ENCODE data around the gene USP48.
"Not testable (repeated sequence)": the region's sequence is repeated elsewhere in the genome, so short reads cannot be mapped to it uniquely, and the experiment has no call there.

The USP48 gene

DNA sequence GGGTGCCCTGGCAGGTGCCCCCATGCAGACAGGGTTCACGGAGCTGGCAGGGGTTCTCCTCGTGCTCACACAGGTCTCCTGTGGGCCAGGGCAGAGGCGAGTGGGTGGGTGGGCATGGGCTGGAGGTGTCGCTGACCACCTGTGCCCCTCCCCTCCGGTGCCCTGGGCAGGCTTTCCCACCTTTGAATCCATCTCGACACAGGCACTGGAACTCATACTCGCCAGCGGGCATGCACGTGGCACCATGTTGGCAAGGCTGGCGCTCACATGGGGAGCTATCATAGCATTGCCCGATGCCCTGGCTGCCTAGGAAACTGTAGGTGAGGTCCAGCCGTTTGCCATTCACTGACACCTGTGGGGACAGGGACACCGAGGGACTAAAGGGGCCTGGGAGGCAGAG is 45.1 kb upstream of the USP48 start:
- no peak for DNase-seq (ENCODE audit: low read depth in 2 of 2)
- TF ChIP-seq, protein P1, sequence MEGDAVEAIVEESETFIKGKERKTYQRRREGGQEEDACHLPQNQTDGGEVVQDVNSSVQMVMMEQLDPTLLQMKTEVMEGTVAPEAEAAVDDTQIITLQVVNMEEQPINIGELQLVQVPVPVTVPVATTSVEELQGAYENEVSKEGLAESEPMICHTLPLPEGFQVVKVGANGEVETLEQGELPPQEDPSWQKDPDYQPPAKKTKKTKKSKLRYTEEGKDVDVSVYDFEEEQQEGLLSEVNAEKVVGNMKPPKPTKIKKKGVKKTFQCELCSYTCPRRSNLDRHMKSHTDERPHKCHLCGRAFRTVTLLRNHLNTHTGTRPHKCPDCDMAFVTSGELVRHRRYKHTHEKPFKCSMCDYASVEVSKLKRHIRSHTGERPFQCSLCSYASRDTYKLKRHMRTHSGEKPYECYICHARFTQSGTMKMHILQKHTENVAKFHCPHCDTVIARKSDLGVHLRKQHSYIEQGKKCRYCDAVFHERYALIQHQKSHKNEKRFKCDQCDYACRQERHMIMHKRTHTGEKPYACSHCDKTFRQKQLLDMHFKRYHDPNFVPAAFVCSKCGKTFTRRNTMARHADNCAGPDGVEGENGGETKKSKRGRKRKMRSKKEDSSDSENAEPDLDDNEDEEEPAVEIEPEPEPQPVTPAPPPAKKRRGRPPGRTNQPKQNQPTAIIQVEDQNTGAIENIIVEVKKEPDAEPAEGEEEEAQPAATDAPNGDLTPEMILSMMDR (IDR thresholded peaks at IDR 0.05; ENCODE audit: low read depth, low read length), result no peak
- H3K4me3 ChIP-seq (replicated peaks in 1 of 2; ENCODE audit: low read depth in 2 of 2, low read length in 2 of 2), result no peak overlapping the region

DNA sequence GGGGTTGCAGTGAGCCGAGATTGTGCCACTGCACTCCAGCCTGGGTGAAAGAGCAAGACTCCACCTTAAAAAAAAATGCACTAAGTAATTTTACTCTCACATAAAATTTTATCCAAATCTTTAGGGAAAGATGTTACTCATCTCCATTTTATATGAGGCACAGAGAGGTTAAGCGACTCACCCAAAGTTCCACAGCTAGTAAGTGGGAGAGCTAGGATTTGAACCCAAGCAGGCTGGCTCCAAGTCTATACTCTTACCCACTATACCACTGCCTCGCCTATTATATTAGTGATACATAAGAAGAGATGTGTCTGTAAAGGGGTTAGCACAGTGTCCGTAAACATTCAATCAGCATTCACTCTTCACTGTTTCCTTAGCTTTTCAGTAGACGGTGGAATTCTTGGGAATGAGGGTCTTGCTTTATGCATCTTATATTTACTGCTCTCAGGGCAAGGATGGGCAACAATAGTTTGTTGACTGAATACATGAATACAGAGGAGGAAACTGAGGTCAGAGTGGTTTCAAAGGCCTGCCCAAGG is 44.3 kb upstream of the USP48 start:
- TF ChIP-seq, protein P1 (IDR thresholded peaks at IDR 0.05; ENCODE audit: low read depth, low read length), result no peak
- no peak overlapping the region for H3K4me3 ChIP-seq (replicated peaks in 1 of 2; ENCODE audit: low read depth in 2 of 2, low read length in 2 of 2)
- no peak for DNase-seq (ENCODE audit: low read depth in 2 of 2)

DNA sequence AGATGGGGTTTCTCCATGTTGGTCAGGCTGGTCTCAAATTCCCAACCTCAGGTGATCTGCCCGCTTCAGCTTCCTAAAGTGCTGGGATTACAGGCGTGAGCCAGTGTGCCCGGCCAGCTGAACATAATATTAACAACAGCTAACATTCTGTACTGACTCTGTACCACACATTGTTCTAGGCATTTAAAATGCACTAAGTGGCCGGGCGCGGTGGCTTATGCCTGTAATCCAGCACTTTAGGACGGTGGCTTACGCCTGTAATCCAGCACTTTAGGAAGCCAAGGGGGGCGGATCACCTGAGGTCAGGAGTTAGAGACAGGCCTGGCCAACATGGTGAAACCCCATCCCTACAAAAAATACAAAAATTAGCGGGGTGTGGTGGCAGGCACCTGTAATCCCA is 43.7 kb upstream of the USP48 start:
- not testable (repeated sequence) for H3K4me3 ChIP-seq (replicated peaks in 1 of 2; ENCODE audit: low read depth in 2 of 2, low read length in 2 of 2)

GRCh38 chr1:21825393-21825792 is 42.4 kb upstream of the USP48 start:
- no peak for DNase-seq (ENCODE audit: low read depth in 2 of 2)
- TF ChIP-seq, protein P1 (IDR thresholded peaks at IDR 0.05; ENCODE audit: low read depth, low read length), result no peak
- H3K4me3 ChIP-seq (replicated peaks in 1 of 2; ENCODE audit: low read depth in 2 of 2, low read length in 2 of 2), result no peak overlapping the region

More for the DNA sequence above, 43.7 kb upstream of the USP48 start:
- DNase-seq (ENCODE audit: low read depth in 2 of 2), result not testable (repeated sequence)

- TF ChIP-seq, protein P1 (IDR thresholded peaks at IDR 0.05; ENCODE audit: low read depth, low read length), result no peak
- DNase-seq (ENCODE audit: low read depth in 2 of 2), result no peak
- no peak overlapping the region for H3K4me3 ChIP-seq (replicated peaks in 1 of 2; ENCODE audit: low read depth in 2 of 2, low read length in 2 of 2)
Observed at GRCh38 chr1:21824926-21825325, 42.0 kb upstream of the USP48 start.

DNA sequence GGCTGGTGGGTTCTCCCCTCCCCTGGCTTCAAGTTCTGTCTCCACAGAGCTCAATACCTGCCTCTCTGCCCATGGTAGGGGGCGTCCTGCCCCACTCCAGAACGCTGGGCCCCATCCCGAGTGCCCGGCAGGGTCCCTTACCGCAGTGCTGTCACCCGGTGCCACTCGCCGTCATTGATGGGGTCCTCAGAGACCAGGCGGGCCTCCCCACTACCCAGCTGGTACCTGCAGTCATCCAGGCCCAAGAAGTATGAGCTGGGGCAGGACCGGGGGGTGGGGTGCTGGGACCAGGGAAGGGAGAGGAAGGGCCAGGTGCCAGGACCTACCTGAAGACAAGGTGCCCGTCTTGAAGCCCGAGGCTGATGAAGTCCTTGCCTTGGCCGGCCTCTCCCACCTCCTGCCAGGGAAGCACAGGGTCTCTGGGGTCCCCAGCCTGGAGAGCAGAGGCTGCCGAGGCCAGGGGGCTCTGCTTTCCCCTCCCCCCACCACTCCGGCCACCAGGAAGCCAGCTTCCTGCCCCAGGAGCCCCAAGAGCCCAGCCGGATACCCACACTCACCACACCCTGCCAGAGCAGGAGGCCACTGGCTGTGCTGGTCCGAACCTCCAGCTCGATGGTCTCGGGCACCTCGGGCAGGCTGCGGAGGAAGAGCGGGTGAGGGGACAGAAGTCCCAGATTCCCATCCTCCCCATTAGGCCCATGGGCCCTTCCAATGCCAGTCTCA is 41.2 kb upstream of the USP48 start:
- no peak for DNase-seq (ENCODE audit: low read depth in 2 of 2)
- no peak overlapping the region for H3K4me3 ChIP-seq (replicated peaks in 1 of 2; ENCODE audit: low read depth in 2 of 2, low read length in 2 of 2)
- TF ChIP-seq, protein P1 (IDR thresholded peaks at IDR 0.05; ENCODE audit: low read depth, low read length), result no peak

- no peak overlapping the region for H3K4me3 ChIP-seq (replicated peaks in 1 of 2; ENCODE audit: low read depth in 2 of 2, low read length in 2 of 2)
- no peak for DNase-seq (ENCODE audit: low read depth in 2 of 2)
- TF ChIP-seq, protein P1 (IDR thresholded peaks at IDR 0.05; ENCODE audit: low read depth, low read length), result no peak
Observed at GRCh38 chr1:21823206-21823979, 40.4 kb upstream of the USP48 start.

Data from cardiac fibroblast (primary cell).